Kidney epithelial cell (primary cell): ENCODE results near the gene DOCK1. TPM values are rescaled to one million over a fixed set of nuclear protein-coding genes. Genes with fewer than 3 reads are reported as not detected.
"Not testable (repeated sequence)": the region's sequence is repeated elsewhere in the genome, so short reads cannot be mapped to it uniquely, and the experiment has no call there.

Experiments
- DNase-seq: peaks from one replicate; pipeline ENCODE4 v3.0.0-alpha.2; 2010; ENCODE audit warnings: low read depth
- H3K27me3 ChIP-seq: 2 replicates; pipeline ENCODE4 v1.6.0; 2011; ENCODE audit warnings: low read length; ENCODE audit not compliant: control insufficient read depth, insufficient read depth
- H3K36me3 ChIP-seq: 2 replicates; pipeline ENCODE4 v1.5.1; 2011; ENCODE audit warnings: low read length; ENCODE audit not compliant: control insufficient read depth, insufficient read depth
- H3K4me3 ChIP-seq: 2 replicates; pipeline ENCODE4 v1.5.1; 2011; ENCODE audit warnings: low read depth, mild to moderate bottlenecking, control low read depth, low read length
- total RNA-seq: library from RNA; depleted of rRNA; stranded (reverse); fragments of >200 nt; gene quantifications from 2 replicates; pipeline ENCODE4 v1.2.3, GENCODE V29; 2015
- TF ChIP-seq, protein P1 (sequence below): IDR thresholded peaks from 2 replicates; pipeline ENCODE4 v1.5.1; 2011; ENCODE audit warnings: mild to moderate bottlenecking, moderate library complexity, low read length, control low read depth, inconsistent platforms; ENCODE audit not compliant: insufficient read depth, poor library complexity, severe bottlenecking

The DOCK1 gene
- total RNA-seq, 1 donor from 2014 or later, result 39.5 TPM

- DNase-seq, result no peak
- Histone ChIP-seq H3K27me3 (no peaks in the 10 kb centered on the region), H3K4me3 (no peak overlapping the region), H3K36me3 (no peaks in the 10 kb centered on the region)
- TF ChIP-seq, protein P1, sequence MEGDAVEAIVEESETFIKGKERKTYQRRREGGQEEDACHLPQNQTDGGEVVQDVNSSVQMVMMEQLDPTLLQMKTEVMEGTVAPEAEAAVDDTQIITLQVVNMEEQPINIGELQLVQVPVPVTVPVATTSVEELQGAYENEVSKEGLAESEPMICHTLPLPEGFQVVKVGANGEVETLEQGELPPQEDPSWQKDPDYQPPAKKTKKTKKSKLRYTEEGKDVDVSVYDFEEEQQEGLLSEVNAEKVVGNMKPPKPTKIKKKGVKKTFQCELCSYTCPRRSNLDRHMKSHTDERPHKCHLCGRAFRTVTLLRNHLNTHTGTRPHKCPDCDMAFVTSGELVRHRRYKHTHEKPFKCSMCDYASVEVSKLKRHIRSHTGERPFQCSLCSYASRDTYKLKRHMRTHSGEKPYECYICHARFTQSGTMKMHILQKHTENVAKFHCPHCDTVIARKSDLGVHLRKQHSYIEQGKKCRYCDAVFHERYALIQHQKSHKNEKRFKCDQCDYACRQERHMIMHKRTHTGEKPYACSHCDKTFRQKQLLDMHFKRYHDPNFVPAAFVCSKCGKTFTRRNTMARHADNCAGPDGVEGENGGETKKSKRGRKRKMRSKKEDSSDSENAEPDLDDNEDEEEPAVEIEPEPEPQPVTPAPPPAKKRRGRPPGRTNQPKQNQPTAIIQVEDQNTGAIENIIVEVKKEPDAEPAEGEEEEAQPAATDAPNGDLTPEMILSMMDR, result no peak
Measured at GRCh38 chr10:126889421-126889820, 15.8 kb upstream of the DOCK1 start.

DNA sequence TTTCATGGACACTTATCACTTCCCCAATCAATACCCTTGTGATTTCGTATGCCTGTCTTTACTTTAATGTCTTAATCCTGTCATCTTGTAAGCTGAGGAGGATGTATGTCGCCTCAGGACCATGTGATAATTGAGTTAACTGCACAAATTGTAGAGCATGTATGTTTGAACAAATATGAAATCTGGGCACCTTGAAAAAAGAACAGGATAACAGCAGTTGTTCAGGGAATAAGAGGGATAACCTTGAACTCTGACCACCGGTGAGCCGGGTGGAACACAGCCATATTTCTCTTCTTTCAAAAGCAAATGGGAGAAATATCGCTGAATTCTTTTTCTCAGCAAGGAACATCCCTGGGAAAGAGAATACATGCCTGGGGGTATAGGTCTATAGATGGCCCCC lies 14.4 kb upstream of the DOCK1 start:
- not testable (repeated sequence) for H3K36me3 ChIP-seq, H3K27me3 ChIP-seq, H3K4me3 ChIP-seq, DNase-seq

GRCh38 chr10:126892226-126893175 lies 12.7 kb upstream of the DOCK1 start:
- no peak overlapping the region for H3K4me3 ChIP-seq
- TF ChIP-seq, protein P1, result no peak
- no peak for DNase-seq
- H3K27me3 ChIP-seq, result no peaks in the 10 kb centered on the region
- H3K36me3 ChIP-seq, result no peaks in the 10 kb centered on the region

GRCh38 chr10:126893206-126893605 lies 12.0 kb upstream of the DOCK1 start:
- Histone ChIP-seq H3K27me3 (no peaks in the 10 kb centered on the region), H3K4me3 (no peak overlapping the region), H3K36me3 (no peaks in the 10 kb centered on the region)
- DNase-seq, result no peak
- TF ChIP-seq, protein P1, result no peak

DNA sequence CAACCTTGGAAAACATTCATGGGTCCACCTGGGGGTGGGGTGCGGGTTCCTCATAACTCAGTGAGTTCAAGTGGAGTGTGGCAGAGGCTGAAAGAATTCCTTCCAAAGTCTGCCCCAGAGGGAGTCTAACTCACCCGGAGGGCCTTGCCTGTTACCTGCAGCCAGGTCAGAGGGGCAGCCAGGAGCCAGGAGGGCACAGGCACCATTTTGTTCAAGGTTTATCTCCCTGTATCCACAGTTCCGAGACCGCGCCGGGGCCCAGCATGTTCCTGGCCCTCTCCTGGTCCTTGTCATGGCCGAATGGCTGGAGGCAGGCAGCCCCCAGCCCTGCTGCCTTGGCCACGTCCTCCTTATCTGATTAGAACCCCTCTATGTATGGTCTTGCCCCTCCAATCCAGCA lies 11.4 kb upstream of the DOCK1 start:
- no peak for DNase-seq
- Histone ChIP-seq H3K4me3 (no peak overlapping the region), H3K27me3 (no peaks in the 10 kb centered on the region), H3K36me3 (no peaks in the 10 kb centered on the region)
- TF ChIP-seq, protein P1, result no peak

GRCh38 chr10:126895214-126895781 lies 9.9 kb upstream of the DOCK1 start:
- no peak overlapping the region for H3K4me3 ChIP-seq
- H3K27me3 ChIP-seq, result no peaks in the 10 kb centered on the region
- no peak for DNase-seq
- H3K36me3 ChIP-seq, result no peaks in the 10 kb centered on the region
- TF ChIP-seq, protein P1, result no peak
